ENCODE measurements around the gene TMEM233.

TMEM233 gene

GRCh38 chr12:119685375-119685774, 91.8 kb downstream of the TMEM233 start:
- Histone ChIP-seq H4K20me1 (ENCODE audit: control insufficient read depth, insufficient read depth, low read depth, low read length) (no peaks in the 10 kb centered on the region), H3K4me3 (ENCODE audit: low read length) (no peak overlapping the region), H3K27ac (ENCODE audit: low read depth, low read length) (no peak overlapping the region), H3K9me3 (ENCODE audit: control insufficient read depth, insufficient read depth, low read length) (no peaks in the 10 kb centered on the region), H3K36me3 (ENCODE audit: control insufficient read depth, low read length) (peaks cover 64% of the 10 kb centered on the region), H3K79me2 (ENCODE audit: control insufficient read depth, low read length) (no peaks in the 10 kb centered on the region), H3K4me1 (ENCODE audit: control insufficient read depth, low read length) (peaks cover 31% of the 10 kb centered on the region), H3F3A (ENCODE audit: control insufficient read depth, insufficient read depth) (peaks cover 18% of the 10 kb centered on the region), H3K4me2 (ENCODE audit: low read length) (no peak overlapping the region), H3K27me3 (ENCODE audit: control insufficient read depth, low read length) (no peaks in the 10 kb centered on the region), H3K9me2 (replicated peaks; ENCODE audit: control insufficient read depth, low read length) (no peaks in the 10 kb centered on the region)
- no peak for TF ChIP-seq EZH2phosphoT487 (IDR thresholded peaks at IDR 0.05; ENCODE audit: borderline replicate concordance, low read length)
- no peak for TF ChIP-seq CTCF (IDR thresholded peaks at IDR 0.05; ENCODE audit: low read depth, low read length, poor library complexity, severe bottlenecking)

GRCh38 chr12:119686355-119686754, 92.8 kb downstream of the TMEM233 start:
- peaks cover 22% of the 10 kb centered on the region for H3K4me1 ChIP-seq (ENCODE audit: control insufficient read depth, low read length)
- H3K4me3 ChIP-seq (ENCODE audit: low read length), result no peak overlapping the region

DNA sequence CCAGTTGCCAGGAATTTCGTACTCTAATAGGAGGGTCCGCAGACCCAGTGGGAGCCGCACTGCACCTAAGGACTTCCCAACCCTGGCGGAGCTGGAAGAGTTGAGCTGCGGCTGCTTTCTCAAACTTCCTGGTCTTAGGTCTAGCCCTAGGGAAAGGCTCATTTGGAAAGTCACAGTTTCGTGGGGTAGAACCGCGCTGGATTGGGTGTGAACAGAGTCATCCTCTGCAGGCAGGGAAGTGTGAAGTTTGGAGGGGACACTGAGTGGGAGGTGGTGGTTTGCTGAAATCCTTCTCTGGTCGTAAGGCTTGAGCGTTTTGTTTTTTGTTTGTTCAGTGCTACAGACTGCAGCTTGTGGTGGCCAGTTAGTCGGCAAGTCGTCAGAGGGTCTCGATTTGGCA, 93.2 kb downstream of the TMEM233 start:
- Histone ChIP-seq H3F3A (ENCODE audit: control insufficient read depth, insufficient read depth) (peaks cover 7% of the 10 kb centered on the region), H3K4me3 (ENCODE audit: low read length) (no peak overlapping the region), H3K27ac (ENCODE audit: low read depth, low read length) (no peak overlapping the region), H3K4me2 (ENCODE audit: low read length) (no peak overlapping the region), H3K4me1 (ENCODE audit: control insufficient read depth, low read length) (peaks cover 17% of the 10 kb centered on the region), H3K9me2 (replicated peaks; ENCODE audit: control insufficient read depth, low read length) (no peaks in the 10 kb centered on the region), H3K27me3 (ENCODE audit: control insufficient read depth, low read length) (no peaks in the 10 kb centered on the region), H3K9me3 (ENCODE audit: control insufficient read depth, insufficient read depth, low read length) (no peaks in the 10 kb centered on the region), H3K79me2 (ENCODE audit: control insufficient read depth, low read length) (no peaks in the 10 kb centered on the region), H3K36me3 (ENCODE audit: control insufficient read depth, low read length) (peaks cover 59% of the 10 kb centered on the region), H4K20me1 (ENCODE audit: control insufficient read depth, insufficient read depth, low read depth, low read length) (no peaks in the 10 kb centered on the region)
- no peak for TF ChIP-seq EZH2phosphoT487 (IDR thresholded peaks at IDR 0.05; ENCODE audit: borderline replicate concordance, low read length)

More at GRCh38 chr12:119686355-119686754, 92.8 kb downstream of the TMEM233 start:
- Histone ChIP-seq H3K4me2 (ENCODE audit: low read length) (no peak overlapping the region), H3K36me3 (ENCODE audit: control insufficient read depth, low read length) (peaks cover 61% of the 10 kb centered on the region), H3K9me2 (replicated peaks; ENCODE audit: control insufficient read depth, low read length) (no peaks in the 10 kb centered on the region), H3K79me2 (ENCODE audit: control insufficient read depth, low read length) (no peaks in the 10 kb centered on the region), H3K9me3 (ENCODE audit: control insufficient read depth, insufficient read depth, low read length) (no peaks in the 10 kb centered on the region), H3K27me3 (ENCODE audit: control insufficient read depth, low read length) (no peaks in the 10 kb centered on the region), H4K20me1 (ENCODE audit: control insufficient read depth, insufficient read depth, low read depth, low read length) (no peaks in the 10 kb centered on the region), H3F3A (ENCODE audit: control insufficient read depth, insufficient read depth) (peaks cover 9% of the 10 kb centered on the region), H3K27ac (ENCODE audit: low read depth, low read length) (no peak overlapping the region)
- TF ChIP-seq EZH2phosphoT487 (IDR thresholded peaks at IDR 0.05; ENCODE audit: borderline replicate concordance, low read length) (no peak), CTCF (IDR thresholded peaks at IDR 0.05; ENCODE audit: low read depth, low read length, poor library complexity, severe bottlenecking) (no peak)

DNA sequence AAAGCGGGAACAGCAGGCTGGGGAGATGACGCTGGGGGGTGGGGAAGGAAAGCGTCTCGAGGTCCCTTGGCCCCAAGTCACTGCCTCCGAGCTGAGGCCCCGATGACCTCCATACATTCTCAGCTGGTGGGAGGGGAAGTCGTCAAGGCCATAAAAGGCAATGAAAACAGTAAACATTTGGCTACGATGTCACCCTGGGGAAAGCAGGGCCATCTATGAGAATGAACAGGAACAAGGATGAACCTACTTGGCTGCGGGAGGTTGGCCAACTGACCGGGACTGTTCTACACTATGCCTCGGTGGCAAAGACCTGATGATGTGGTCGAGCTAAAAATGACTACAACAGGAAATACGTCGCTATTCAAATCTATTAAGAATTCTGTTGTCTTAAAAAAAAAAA, 93.8 kb downstream of the TMEM233 start:
- H3K36me3 ChIP-seq (ENCODE audit: control insufficient read depth, low read length), result peaks cover 57% of the 10 kb centered on the region
- H3K4me1 ChIP-seq (ENCODE audit: control insufficient read depth, low read length), result peaks cover 11% of the 10 kb centered on the region
- H3K27ac ChIP-seq (ENCODE audit: low read depth, low read length), result no peak overlapping the region
- no peaks in the 10 kb centered on the region for H3K9me3 ChIP-seq (ENCODE audit: control insufficient read depth, insufficient read depth, low read length)
- TF ChIP-seq CTCF (IDR thresholded peaks at IDR 0.05; ENCODE audit: low read depth, low read length, poor library complexity, severe bottlenecking) (no peak), EZH2phosphoT487 (IDR thresholded peaks at IDR 0.05; ENCODE audit: borderline replicate concordance, low read length) (no peak)
- H4K20me1 ChIP-seq (ENCODE audit: control insufficient read depth, insufficient read depth, low read depth, low read length), result no peaks in the 10 kb centered on the region
- no peak overlapping the region for H3K4me2 ChIP-seq (ENCODE audit: low read length)
- no peak overlapping the region for H3K4me3 ChIP-seq (ENCODE audit: low read length)
- H3K79me2 ChIP-seq (ENCODE audit: control insufficient read depth, low read length), result no peaks in the 10 kb centered on the region
- no peaks in the 10 kb centered on the region for H3K9me2 ChIP-seq (replicated peaks; ENCODE audit: control insufficient read depth, low read length)
- H3K27me3 ChIP-seq (ENCODE audit: control insufficient read depth, low read length), result no peaks in the 10 kb centered on the region
- H3F3A ChIP-seq (ENCODE audit: control insufficient read depth, insufficient read depth), result peaks cover 3% of the 10 kb centered on the region

All from DOHH2 (cell line).